Measurements from ENCODE around the gene CENPP.

The CENPP gene

GRCh38 chr9:92432972-92433548 is 107.3 kb downstream of the CENPP start:
- in situ Hi-C loops (cut with MboI; ENCODE audit: low sequenced_read_pairs, unreplicated experiment), result loop anchor here (25.0 kb wide), 1 partner anchor 296 kb away; no protein-coding TSS in a partner anchor
- no peak for DNase-seq (ENCODE audit: low spot score)
- TF ChIP-seq CTCF (IDR thresholded peaks at IDR 0.05; ENCODE audit: borderline replicate concordance, control extremely low read depth, extremely low read depth, insufficient read depth, missing control alignments), result no peak

- TF ChIP-seq CTCF (IDR thresholded peaks at IDR 0.05; ENCODE audit: borderline replicate concordance, control extremely low read depth, extremely low read depth, insufficient read depth, missing control alignments), result no peak
- no peak for DNase-seq (ENCODE audit: low spot score)
- in situ Hi-C loops (cut with MboI; ENCODE audit: low sequenced_read_pairs, unreplicated experiment), result loop anchor here (25.0 kb wide), 1 partner anchor 298 kb away; no protein-coding TSS in a partner anchor
Observed at GRCh38 chr9:92435263-92435662, 109.5 kb downstream of the CENPP start.

GRCh38 chr9:92438900-92439526 is 113.3 kb downstream of the CENPP start:
- no peak for DNase-seq (ENCODE audit: low spot score)
- in situ Hi-C loops (cut with MboI; ENCODE audit: low sequenced_read_pairs, unreplicated experiment), result loop anchor here (25.0 kb wide), 1 partner anchor 302 kb away; no protein-coding TSS in a partner anchor
- TF ChIP-seq CTCF (IDR thresholded peaks at IDR 0.05; ENCODE audit: borderline replicate concordance, control extremely low read depth, extremely low read depth, insufficient read depth, missing control alignments), result no peak

- TF ChIP-seq CTCF (IDR thresholded peaks at IDR 0.05; ENCODE audit: borderline replicate concordance, control extremely low read depth, extremely low read depth, insufficient read depth, missing control alignments), result no peak
- in situ Hi-C loops (cut with MboI; ENCODE audit: low sequenced_read_pairs, unreplicated experiment), result loop anchor here (25.0 kb wide), 1 partner anchor 303 kb away; no protein-coding TSS in a partner anchor
- DNase-seq (ENCODE audit: low spot score), result no peak
Observed at GRCh38 chr9:92439921-92440750, 114.4 kb downstream of the CENPP start.

- no peak for TF ChIP-seq CTCF (IDR thresholded peaks at IDR 0.05; ENCODE audit: borderline replicate concordance, control extremely low read depth, extremely low read depth, insufficient read depth, missing control alignments)
- DNase-seq (ENCODE audit: low spot score), result peak; percentile 16
- in situ Hi-C loops (cut with MboI; ENCODE audit: low sequenced_read_pairs, unreplicated experiment), result loop anchor here (25.0 kb wide), 1 partner anchor 303 kb away; no protein-coding TSS in a partner anchor
Observed at GRCh38 chr9:92440751-92441046, 114.9 kb downstream of the CENPP start.

GRCh38 chr9:92444841-92445240 is 119.1 kb downstream of the CENPP start:
- TF ChIP-seq CTCF (IDR thresholded peaks at IDR 0.05; ENCODE audit: borderline replicate concordance, control extremely low read depth, extremely low read depth, insufficient read depth, missing control alignments), result no peak
- no peak for DNase-seq (ENCODE audit: low spot score)
- in situ Hi-C loops (cut with MboI; ENCODE audit: low sequenced_read_pairs, unreplicated experiment), result loop anchor here (25.0 kb wide), 1 partner anchor 308 kb away; no protein-coding TSS in a partner anchor

Data from GM13976 (cell line).